ENCODE data around the gene CFAP61. TPM values are rescaled to one million over a fixed set of nuclear protein-coding genes. Genes with fewer than 3 reads are reported as not detected.
A peak's percentile ranks its signal among the peaks of the same experiment; 100 is the strongest.

CFAP61 gene
- polyA plus RNA-seq, 3 donors from 2014 or later: 1.3 to 3.2 TPM; not detected in 1

DNA sequence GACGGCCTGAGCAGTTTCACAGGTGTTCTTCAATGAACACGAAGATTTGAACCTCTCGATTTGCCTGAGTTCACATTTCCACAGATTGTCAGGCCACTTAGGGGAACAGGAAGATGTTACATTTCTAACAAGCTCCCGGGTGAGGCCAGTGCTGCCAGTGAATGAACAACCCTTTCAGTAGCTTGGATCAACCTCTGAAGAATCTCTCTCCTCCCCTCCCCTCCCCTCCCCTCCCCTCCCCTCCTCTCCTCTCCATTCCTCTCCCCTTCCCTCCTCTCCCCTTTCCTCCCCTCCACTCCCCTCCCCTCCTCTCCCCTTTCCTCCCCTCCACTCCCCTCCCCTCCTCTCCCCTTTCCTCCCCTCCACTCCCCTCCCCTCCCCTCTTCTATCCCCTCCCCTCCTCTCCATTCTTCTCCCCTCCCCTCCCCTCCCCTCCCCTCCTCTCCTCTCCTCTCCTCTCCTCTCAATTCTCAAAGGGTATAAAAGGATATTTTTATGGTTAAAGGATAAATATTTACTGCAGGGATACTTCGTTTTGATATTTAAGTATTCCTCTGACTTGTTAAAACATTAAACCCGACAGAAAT is 201.5 kb downstream of the CFAP61 start:
- Mint-ChIP-seq H3K27me3 (ENCODE audit: low read depth in 3 of 3) (peaks cover 1 to 19% (median 6%) of the 10 kb centered on the region in 3 donors), H3K4me1 (no peaks in the 10 kb centered on the region), H3K4me3 (no peak overlapping the region), H3K36me3 (no peaks in the 10 kb centered on the region), H3K9me3 (no peaks in the 10 kb centered on the region), H3K27ac (no peak overlapping the region)
- no peak for DNase-seq

DNA sequence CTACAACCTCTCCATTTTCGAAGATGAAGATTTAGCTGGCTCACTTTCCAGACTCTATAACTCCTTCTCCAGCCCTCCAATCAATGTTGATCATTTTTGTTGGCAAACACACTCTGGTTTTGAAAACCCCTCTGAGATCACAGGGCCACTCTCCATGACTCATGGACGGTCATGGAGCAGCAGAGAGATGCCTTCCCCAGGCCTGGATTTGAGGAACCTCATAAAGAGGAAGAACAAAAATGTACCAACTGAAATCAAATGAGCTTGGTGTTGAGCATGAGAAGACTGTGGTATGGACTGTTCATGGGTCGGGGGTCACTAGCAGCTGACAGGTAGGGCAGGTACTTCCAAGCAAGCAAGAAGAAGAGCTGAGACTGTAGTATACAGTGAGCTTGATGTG is 202.8 kb downstream of the CFAP61 start:
- Mint-ChIP-seq H3K27ac (no peak overlapping the region), H3K36me3 (no peaks in the 10 kb centered on the region), H3K9me3 (no peaks in the 10 kb centered on the region), H3K27me3 (ENCODE audit: low read depth in 3 of 3) (peaks cover 1 to 20% (median 8%) of the 10 kb centered on the region in 3 donors), H3K4me1 (no peaks in the 10 kb centered on the region), H3K4me3 (no peak overlapping the region)
- DNase-seq: no peak

DNA sequence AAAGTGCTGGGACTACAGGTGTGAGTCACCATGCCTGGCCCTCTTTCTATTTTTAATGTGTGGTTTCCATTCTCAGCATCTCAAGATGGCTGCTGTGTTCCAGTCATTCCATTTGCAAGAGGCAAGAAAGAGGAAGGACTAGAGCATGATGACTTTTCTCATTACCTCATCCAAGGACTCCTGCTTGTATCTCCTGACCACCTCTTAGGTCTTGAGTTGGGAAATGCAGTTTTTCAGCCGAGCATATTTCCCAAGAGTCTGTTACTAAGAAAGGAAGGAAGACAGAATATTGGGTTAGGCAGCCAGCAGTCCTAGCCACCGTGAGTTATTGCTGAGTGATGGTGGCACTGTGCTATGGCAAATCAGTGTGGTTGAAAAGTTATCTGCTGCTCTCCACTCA is 207.2 kb downstream of the CFAP61 start:
- Mint-ChIP-seq H3K36me3 (no peaks in the 10 kb centered on the region), H3K27ac (no peak overlapping the region), H3K4me3 (no peak overlapping the region), H3K4me1 (peaks cover 4 to 10% of the 10 kb centered on the region in 2 donors), H3K27me3 (ENCODE audit: low read depth in 3 of 3) (peaks cover 0 to 12% (median 6%) of the 10 kb centered on the region in 3 donors), H3K9me3 (no peaks in the 10 kb centered on the region)
- DNase-seq: no peak

DNA sequence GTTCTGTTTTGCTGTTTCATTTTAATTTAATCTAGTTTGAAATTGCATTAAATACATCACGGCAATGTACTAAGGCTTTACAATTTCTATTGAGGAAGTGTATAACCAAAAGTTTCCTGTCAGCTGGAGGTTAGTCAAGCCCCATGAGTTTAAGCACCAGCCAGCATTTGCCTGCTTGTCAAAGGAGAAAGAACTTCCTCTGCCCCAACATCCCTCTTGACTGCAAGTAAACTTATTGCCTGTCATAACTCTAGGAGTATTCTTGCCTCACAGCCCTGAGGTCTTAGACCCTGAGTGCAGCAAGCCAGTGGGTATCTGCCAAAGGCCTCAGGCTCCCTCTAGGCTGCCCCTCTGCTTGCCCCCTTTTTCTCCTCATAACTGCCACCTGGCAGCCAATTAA is 208.8 kb downstream of the CFAP61 start:
- peaks cover 4 to 10% of the 10 kb centered on the region in 2 donors for H3K4me1 Mint-ChIP-seq
- H3K36me3 Mint-ChIP-seq: no peaks in the 10 kb centered on the region
- H3K27me3 Mint-ChIP-seq (ENCODE audit: low read depth in 3 of 3): peaks cover 0 to 10% (median 4%) of the 10 kb centered on the region in 3 donors
- no peaks in the 10 kb centered on the region for H3K9me3 Mint-ChIP-seq
- no peak overlapping the region for H3K27ac Mint-ChIP-seq
- no peak for DNase-seq
- H3K4me3 Mint-ChIP-seq: no peak overlapping the region

DNA sequence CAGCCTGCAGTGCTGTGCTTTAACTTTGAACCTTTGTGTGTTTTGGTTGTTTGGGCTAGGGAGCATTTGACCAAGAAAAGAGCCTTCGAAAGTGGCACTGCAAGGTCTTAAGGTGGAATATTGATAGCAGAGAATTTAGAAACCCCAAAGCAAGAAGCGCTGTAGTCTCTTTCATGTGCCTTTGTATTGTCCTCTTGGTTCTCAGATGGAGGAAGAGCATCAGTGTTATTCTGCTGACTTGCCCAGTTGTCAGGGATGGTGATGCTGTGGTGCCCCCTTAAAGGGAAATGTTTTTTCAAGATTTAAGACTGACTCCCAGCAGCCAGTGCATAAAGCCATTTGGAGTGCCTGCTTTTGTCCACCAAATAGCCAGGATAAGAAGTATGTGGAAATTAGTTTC is 212.9 kb downstream of the CFAP61 start:
- H3K27me3 Mint-ChIP-seq (ENCODE audit: low read depth in 3 of 3): peaks cover 2% of the 10 kb centered on the region in 3 donors
- no peaks in the 10 kb centered on the region for H3K9me3 Mint-ChIP-seq
- no peak for DNase-seq
- peaks cover 4 to 10% of the 10 kb centered on the region in 2 donors for H3K4me1 Mint-ChIP-seq
- no peak overlapping the region for H3K4me3 Mint-ChIP-seq
- H3K36me3 Mint-ChIP-seq: no peaks in the 10 kb centered on the region
- H3K27ac Mint-ChIP-seq: no peak overlapping the region

DNA sequence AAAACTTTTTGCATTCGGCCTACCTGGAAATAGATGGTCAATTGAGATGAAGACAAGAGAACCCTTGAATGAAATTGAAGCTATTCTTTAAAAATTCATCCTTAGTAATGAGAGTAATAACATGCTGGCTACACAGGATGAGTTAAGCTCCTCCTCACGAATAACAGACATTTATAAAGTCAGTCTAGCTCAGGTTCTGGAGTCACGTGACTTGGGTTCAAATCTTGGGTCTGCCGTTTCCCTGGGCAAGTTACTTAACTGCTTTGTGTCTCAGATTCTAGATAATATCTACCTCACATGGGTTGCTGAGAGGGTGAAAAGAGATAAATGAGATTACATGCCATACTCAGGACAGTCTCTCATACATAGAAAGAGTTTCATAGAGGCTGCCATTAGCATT is 214.2 kb downstream of the CFAP61 start:
- Mint-ChIP-seq H3K36me3 (no peaks in the 10 kb centered on the region), H3K27me3 (ENCODE audit: low read depth in 3 of 3) (peaks cover 2 to 5% (median 2%) of the 10 kb centered on the region in 3 donors), H3K27ac (no peak overlapping the region), H3K9me3 (no peaks in the 10 kb centered on the region), H3K4me3 (no peak overlapping the region), H3K4me1 (no peaks in the 10 kb centered on the region)
- no peak for DNase-seq

DNA sequence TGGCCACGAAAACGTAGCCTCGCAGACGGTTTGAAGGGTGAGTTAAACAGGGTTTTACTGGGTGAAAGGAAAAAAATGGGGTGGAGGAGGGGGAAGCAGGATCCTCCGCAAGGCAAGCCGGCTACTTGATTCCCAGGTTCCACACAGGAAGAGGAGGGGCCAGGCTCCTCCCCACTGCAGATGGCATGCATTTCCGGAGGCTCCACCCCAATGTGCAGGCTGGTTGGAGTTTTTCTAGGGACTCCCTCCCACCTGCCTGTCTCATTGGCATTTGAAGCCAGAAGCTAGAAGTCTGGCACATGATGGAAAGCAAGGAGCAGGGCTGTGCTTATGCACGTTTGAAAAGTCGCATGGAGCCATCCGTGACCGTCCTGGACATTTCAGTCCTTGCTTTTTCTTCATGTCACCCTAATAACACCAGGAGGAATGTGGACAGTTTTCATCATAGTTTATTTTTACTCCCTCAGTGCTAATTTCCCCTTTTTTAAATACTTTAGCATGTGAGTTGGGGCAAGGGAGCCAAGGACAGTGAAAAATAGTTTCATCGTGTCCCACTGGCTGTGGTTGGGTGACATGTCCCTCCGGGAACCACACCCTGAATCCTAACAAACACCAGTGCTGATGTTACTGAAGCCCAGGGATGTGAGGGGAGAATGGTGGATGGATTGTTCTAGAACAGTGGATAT is 215.5 kb downstream of the CFAP61 start:
- H3K27ac Mint-ChIP-seq: peak overlapping the region in 1 of 6 donors; percentile 31
- no peaks in the 10 kb centered on the region for H3K9me3 Mint-ChIP-seq
- H3K36me3 Mint-ChIP-seq: no peaks in the 10 kb centered on the region

DNA sequence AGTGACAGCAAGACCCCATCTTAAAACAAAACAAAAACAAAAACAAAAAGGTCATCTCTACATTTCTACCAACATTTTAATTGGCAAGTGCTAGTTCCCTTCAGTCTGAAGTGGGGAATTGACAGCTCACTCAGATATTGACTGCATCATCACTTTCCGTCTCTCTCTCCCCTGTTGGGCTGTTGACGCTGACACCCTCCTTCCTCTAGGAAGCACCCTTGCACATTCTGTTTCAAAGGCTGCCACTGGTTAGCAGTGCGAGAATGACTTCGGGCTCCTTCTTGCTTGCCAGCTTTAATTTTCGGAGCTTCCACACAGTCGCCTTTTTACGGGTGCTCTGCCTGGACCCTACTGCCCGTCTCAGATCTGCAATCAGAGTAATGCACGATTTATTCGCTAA is 218.9 kb downstream of the CFAP61 start:
- Mint-ChIP-seq H3K4me3 (no peak overlapping the region), H3K4me1 (no peaks in the 10 kb centered on the region), H3K27me3 (ENCODE audit: low read depth in 3 of 3) (peaks cover 2 to 5% (median 3%) of the 10 kb centered on the region in 3 donors), H3K9me3 (no peaks in the 10 kb centered on the region), H3K36me3 (peaks cover 0 to 4% (median 0%) of the 10 kb centered on the region in 3 donors), H3K27ac (no peak overlapping the region)
- no peak for DNase-seq

More for the DNA sequence above, 215.5 kb downstream of the CFAP61 start:
- Mint-ChIP-seq H3K27me3 (ENCODE audit: low read depth in 3 of 3) (peaks cover 2 to 5% (median 2%) of the 10 kb centered on the region in 3 donors), H3K4me3 (no peak overlapping the region), H3K4me1 (no peaks in the 10 kb centered on the region)
- DNase-seq: no peak

DNA sequence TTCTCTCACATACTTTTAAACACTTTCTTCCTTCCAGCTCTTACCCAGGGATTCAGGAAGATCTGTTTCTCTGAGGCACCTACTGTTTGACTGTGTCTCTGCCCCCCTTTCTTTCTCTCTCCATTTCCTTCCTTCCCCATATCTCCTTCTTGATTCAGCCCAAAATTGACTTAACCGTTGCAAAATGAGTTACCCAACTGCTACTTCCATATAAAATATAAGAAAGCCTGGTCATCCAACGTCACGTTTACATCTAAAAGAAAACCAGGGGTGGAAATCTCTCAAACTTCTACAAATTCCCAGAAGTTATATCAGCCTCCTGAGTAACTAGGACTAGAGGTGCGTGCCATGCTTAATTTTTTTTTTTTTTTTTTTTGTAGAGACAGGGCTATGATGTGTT is 220.4 kb downstream of the CFAP61 start:
- Mint-ChIP-seq H3K9me3 (no peaks in the 10 kb centered on the region), H3K27ac (peak overlapping the region in 1 of 6 donors; percentile 55), H3K36me3 (peaks cover 0 to 4% (median 0%) of the 10 kb centered on the region in 3 donors), H3K4me1 (peaks cover 5% of the 10 kb centered on the region in 2 donors), H3K4me3 (no peak overlapping the region), H3K27me3 (ENCODE audit: low read depth in 3 of 3) (peaks cover 6 to 7% (median 6%) of the 10 kb centered on the region in 3 donors)
- no peak for DNase-seq

DNA sequence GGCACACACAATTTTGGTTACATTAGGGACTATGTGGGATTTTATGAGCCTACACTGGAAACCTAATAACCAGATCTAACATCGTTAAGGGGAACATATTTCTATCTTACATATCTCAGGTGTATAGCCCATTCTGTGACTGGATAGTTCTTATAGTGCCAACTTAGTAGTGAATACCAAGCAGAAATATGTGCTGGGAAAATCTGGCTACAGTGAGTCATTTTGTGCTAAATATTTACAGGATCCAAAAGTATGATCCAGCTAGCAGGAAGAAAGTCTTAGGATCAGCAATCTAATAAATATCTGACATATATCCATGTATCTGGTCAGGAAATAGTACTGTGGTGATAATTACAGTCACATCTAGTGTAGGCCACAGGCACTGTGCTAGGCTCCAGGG is 221.0 kb downstream of the CFAP61 start:
- H3K36me3 Mint-ChIP-seq: peaks cover 0 to 4% (median 0%) of the 10 kb centered on the region in 3 donors
- peaks cover 5% of the 10 kb centered on the region in 2 donors for H3K4me1 Mint-ChIP-seq
- peaks cover 6 to 8% (median 6%) of the 10 kb centered on the region in 3 donors for H3K27me3 Mint-ChIP-seq (ENCODE audit: low read depth in 3 of 3)
- no peak overlapping the region for H3K27ac Mint-ChIP-seq
- H3K9me3 Mint-ChIP-seq: peaks cover 0 to 3% (median 0%) of the 10 kb centered on the region in 6 donors
- DNase-seq: no peak
- no peak overlapping the region for H3K4me3 Mint-ChIP-seq

DNA sequence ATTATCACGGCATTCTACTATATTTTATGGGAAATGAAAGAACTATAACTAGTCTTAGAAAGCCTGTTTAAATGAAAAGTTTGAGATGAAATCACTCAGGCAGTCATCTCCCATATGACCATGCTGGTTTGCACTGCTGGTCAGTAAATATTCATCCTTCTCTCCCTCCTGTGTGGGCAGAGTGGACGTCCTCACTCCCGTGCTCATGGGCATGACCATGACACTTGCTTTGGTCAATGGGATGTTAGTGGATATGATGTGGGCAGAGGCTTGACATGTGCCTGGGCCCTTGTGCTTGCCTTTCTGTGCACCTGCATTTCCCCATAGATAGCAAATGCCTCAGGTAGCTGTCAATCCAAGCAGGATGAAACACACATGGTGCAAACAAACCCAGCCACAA is 222.5 kb downstream of the CFAP61 start:
- peaks cover 6 to 8% (median 8%) of the 10 kb centered on the region in 3 donors for H3K27me3 Mint-ChIP-seq (ENCODE audit: low read depth in 3 of 3)
- no peak for DNase-seq
- peaks cover 0 to 4% (median 0%) of the 10 kb centered on the region in 3 donors for H3K36me3 Mint-ChIP-seq
- no peak overlapping the region for H3K4me3 Mint-ChIP-seq
- peaks cover 0 to 3% (median 0%) of the 10 kb centered on the region in 6 donors for H3K9me3 Mint-ChIP-seq
- H3K27ac Mint-ChIP-seq: no peak overlapping the region
- peaks cover 5% of the 10 kb centered on the region in 2 donors for H3K4me1 Mint-ChIP-seq

DNA sequence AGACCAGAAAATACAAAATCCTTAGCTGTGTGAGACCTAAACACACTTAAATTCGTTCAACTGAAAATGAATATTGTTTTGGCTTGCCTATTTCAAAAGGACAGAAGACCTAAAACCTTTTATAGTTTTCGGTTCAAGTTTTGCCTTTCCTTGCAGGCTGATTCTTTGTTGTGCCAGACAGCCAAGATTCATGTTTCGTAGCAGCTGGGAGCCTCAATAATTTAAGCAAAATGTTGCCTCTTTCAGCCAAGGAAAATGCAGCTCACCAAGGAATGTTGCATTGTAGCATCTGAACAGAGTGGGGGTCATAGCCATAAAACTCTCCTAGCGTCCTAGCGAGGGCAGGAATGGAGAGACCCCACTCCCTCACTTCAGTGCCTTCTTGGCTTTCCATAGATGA is 223.3 kb downstream of the CFAP61 start:
- H3K9me3 Mint-ChIP-seq: peaks cover 0 to 3% (median 0%) of the 10 kb centered on the region in 6 donors
- H3K4me1 Mint-ChIP-seq: peaks cover 5% of the 10 kb centered on the region in 2 donors
- DNase-seq: no peak
- H3K4me3 Mint-ChIP-seq: no peak overlapping the region
- no peak overlapping the region for H3K27ac Mint-ChIP-seq
- H3K36me3 Mint-ChIP-seq: peaks cover 0 to 4% (median 0%) of the 10 kb centered on the region in 3 donors
- peaks cover 2 to 8% (median 8%) of the 10 kb centered on the region in 3 donors for H3K27me3 Mint-ChIP-seq (ENCODE audit: low read depth in 3 of 3)

DNA sequence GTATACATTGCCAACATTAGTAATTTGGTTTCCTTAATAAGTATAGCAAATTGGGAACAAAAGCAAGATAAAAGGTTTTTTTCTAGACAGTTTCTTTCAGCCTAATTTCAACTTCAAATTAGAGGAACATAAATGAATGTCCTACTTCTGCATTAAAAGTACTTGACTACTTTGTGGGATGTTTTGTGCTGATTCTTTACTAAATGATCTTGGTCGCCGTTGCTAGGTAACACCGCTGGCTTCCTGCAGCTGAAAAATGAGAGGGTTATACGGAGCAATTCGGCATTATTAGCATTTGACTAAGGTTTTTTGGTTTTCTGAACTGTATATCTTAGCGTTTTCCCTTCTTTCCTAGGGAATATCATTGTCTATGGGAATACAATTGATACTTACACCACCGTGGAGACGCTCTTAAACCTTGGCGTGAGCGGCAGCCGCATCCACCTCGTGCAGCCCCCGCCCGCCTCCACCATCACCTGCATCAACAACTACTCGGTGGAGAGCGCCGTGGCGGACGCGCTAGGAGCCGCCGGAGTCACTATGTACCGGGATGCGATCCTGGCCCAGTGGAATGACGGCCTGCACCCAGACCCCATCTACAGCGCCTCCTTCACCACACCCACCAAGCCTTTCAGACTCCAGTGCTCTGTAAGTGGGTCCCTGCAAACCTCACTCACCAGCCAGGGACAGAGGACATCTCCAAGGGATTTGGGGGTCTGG is 224.6 kb downstream of the CFAP61 start:
- H3K36me3 Mint-ChIP-seq: peaks cover 0 to 4% (median 0%) of the 10 kb centered on the region in 3 donors
- peaks cover 1 to 8% (median 8%) of the 10 kb centered on the region in 3 donors for H3K27me3 Mint-ChIP-seq (ENCODE audit: low read depth in 3 of 3)
- H3K9me3 Mint-ChIP-seq: peaks cover 0 to 3% (median 0%) of the 10 kb centered on the region in 6 donors
- no peak for DNase-seq
- peak overlapping the region in 4 of 5 donors; percentile 27 to 57 (median 49) for H3K4me3 Mint-ChIP-seq
- no peak overlapping the region for H3K27ac Mint-ChIP-seq
- peaks cover 5% of the 10 kb centered on the region in 2 donors for H3K4me1 Mint-ChIP-seq

DNA sequence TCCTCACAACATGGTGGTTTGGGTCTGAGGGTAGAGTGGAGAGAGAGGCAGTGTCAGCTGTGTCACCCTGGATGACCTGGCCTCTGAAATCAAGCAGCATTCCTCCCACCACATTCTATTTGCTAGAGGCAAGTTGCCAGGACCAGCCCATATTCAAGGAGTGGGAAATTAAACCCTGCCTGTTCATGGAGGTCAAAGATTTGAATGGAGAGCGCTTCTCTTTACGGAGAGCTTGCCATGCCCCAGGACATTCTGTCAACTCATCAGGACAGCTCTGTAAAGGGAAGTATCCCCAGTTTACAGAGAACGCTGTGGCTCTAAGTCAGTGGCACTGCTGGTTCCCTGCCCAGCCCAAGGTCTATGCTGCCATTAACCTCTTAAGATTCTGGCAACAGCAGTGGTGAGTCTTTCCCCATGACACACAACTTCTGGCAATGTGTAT is 225.6 kb downstream of the CFAP61 start:
- H3K36me3 Mint-ChIP-seq: peaks cover 0 to 4% (median 0%) of the 10 kb centered on the region in 3 donors
- H3K4me1 Mint-ChIP-seq: peaks cover 5% of the 10 kb centered on the region in 2 donors
- peaks cover 1 to 10% (median 8%) of the 10 kb centered on the region in 3 donors for H3K27me3 Mint-ChIP-seq (ENCODE audit: low read depth in 3 of 3)
- H3K4me3 Mint-ChIP-seq: no peak overlapping the region
- no peak overlapping the region for H3K27ac Mint-ChIP-seq
- DNase-seq: no peak
- peaks cover 0 to 3% (median 0%) of the 10 kb centered on the region in 6 donors for H3K9me3 Mint-ChIP-seq

All from immature natural killer cell (primary cell).